HG03457 (cell line): ENCODE data around the gene OR9I1.

Source experiments
- ATAC-seq: cut with Tn5 transposase; IDR thresholded peaks from one replicate; pipeline ENCODE4 v1.9.1; 2021; ENCODE audit warnings: moderate number of reproducible peaks; ENCODE audit not compliant: unreplicated experiment

Gene OR9I1

GRCh38 chr11:58125469-58125868 is at the start of gene OR9I1:
Gene OR9I1 (minus strand): TSS chr11:58125530. CDS start chr11:58119444, 6,086 bp downstream.
- ATAC-seq, result no peak

- ATAC-seq, result no peak
These were observed 40.3 kb upstream of the OR9I1 start for GRCh38 chr11:58165504-58166106.

GRCh38 chr11:58164990-58165389 is 39.7 kb upstream of the OR9I1 start:
- no peak for ATAC-seq

- ATAC-seq, result no peak
These were observed 39.1 kb upstream of the OR9I1 start for GRCh38 chr11:58164389-58164788.

- no peak for ATAC-seq
These were observed 27.5 kb upstream of the OR9I1 start for GRCh38 chr11:58152781-58153180.

GRCh38 chr11:58142761-58143160 is 17.4 kb upstream of the OR9I1 start:
- ATAC-seq, result no peak

- no peak for ATAC-seq
These were observed 9.8 kb upstream of the OR9I1 start for GRCh38 chr11:58135171-58135570.

GRCh38 chr11:58134151-58134550 is 8.8 kb upstream of the OR9I1 start:
- ATAC-seq, result no peak

- ATAC-seq, result no peak
These were observed 8.2 kb upstream of the OR9I1 start for GRCh38 chr11:58133309-58134076.

- no peak for ATAC-seq
These were observed 2.0 kb upstream of the OR9I1 start for GRCh38 chr11:58127350-58127749.

- ATAC-seq, result no peak
These were observed 4.2 kb downstream of the OR9I1 start for GRCh38 chr11:58121096-58121495.

- ATAC-seq, result no peak
These were observed 27.9 kb downstream of the OR9I1 start for GRCh38 chr11:58097437-58097836.

- no peak for ATAC-seq
These were observed 38.8 kb downstream of the OR9I1 start for GRCh38 chr11:58086528-58086927.

GRCh38 chr11:58075781-58076180 is 49.5 kb downstream of the OR9I1 start:
- no peak for ATAC-seq

GRCh38 chr11:58070585-58070984 is 54.7 kb downstream of the OR9I1 start:
- ATAC-seq, result no peak

- no peak for ATAC-seq
These were observed 56.7 kb downstream of the OR9I1 start for GRCh38 chr11:58068655-58069054.

GRCh38 chr11:58067685-58068084 is 57.6 kb downstream of the OR9I1 start:
- no peak for ATAC-seq
